Endothelial cell of umbilical vein (primary cell): ENCODE results near the gene TAAR9. TPM values are rescaled to one million over a fixed set of nuclear protein-coding genes. Genes with fewer than 3 reads are reported as not detected.

ENCODE experiments used
- BruUV-seq: library from RNA; stranded (reverse); fragments of 400-500 nt; replicated peaks from 2 replicates; lab custom pipeline; 2021; lab: Mats Ljungman, UMichigan
- CTCF ChIA-PET: fragments of 300-600, 350-600 bp; sonication (Branson Sonifier 250); formaldehyde crosslinking; loops from one replicate; lab custom pipeline; 2021; ENCODE audit warnings: antibody characterized with exemption, inconsistent platforms; lab: Charles Lee
- POLR2A ChIA-PET: fragments of 300-600, 350-600 bp; sonication (Branson Sonifier 250); formaldehyde crosslinking; loops from one replicate; lab custom pipeline; 2021; ENCODE audit warnings: antibody characterized with exemption, inconsistent platforms; lab: Charles Lee
- DNase-seq: peaks from one replicate; pipeline ENCODE4 v3.0.0-alpha.2; 2011; ENCODE audit warnings: low read depth, low spot score
- FAIRE-seq: peaks from 2 replicates; lab custom pipeline; 2011; peaks lifted over from hg19 to GRCh38; lab: Jason Lieb, UNC
- H2AFZ ChIP-seq: 2 replicates; pipeline ENCODE4 v1.6.0; 2012; ENCODE audit warnings: low read depth, low read length, control low read depth, inconsistent platforms
- H3K27ac ChIP-seq: 2 replicates; pipeline ENCODE4 v1.5.1; 2011; ENCODE audit warnings: low read depth, mild to moderate bottlenecking, control low read depth, low read length, moderate library complexity; ENCODE audit not compliant: insufficient read depth
- H3K27me3 ChIP-seq, 2 experiments: 2 replicates each; pipeline versions ENCODE4 v1.6.0 to v1.6.1; 2011; ENCODE audit warnings: low read length in 2 of 2, mixed read lengths in 1 of 2; ENCODE audit not compliant: control insufficient read depth in 2 of 2, insufficient read depth in 2 of 2
- H3K36me3 ChIP-seq, 2 experiments: 2 replicates in 1 of 2; 3 replicates in 1 of 2; pipeline ENCODE4 v1.5.1; 2011; ENCODE audit warnings: low read length in 2 of 2, mild to moderate bottlenecking in 1 of 2, moderate library complexity in 1 of 2; ENCODE audit not compliant: control insufficient read depth in 2 of 2, insufficient read depth in 2 of 2; ENCODE audit errors: extremely low read depth in 1 of 2
- H3K4me1 ChIP-seq: 3 replicates; pipeline ENCODE4 v1.5.1; 2011; ENCODE audit warnings: mild to moderate bottlenecking, low read length; ENCODE audit not compliant: control insufficient read depth, insufficient read depth; ENCODE audit errors: extremely low read depth
- H3K4me2 ChIP-seq: 2 replicates; pipeline ENCODE4 v1.6.1; 2011; ENCODE audit warnings: low read length, control low read depth, mixed read lengths; ENCODE audit not compliant: insufficient read depth
- H3K4me3 ChIP-seq, 3 experiments: fragments of 200-600 bp in 1 of 3; sonication (generic), shearing (Covaris generic) in 1 of 3; replicated peaks in 1 of 3; 2 replicates each; pipeline ENCODE4 v1.5.1; 2011 to 2016; ENCODE audit warnings: control low read depth in 3 of 3, low read length in 3 of 3, mild to moderate bottlenecking in 2 of 3, inconsistent platforms in 1 of 3, low read depth in 1 of 3, moderate library complexity in 1 of 3; ENCODE audit not compliant: insufficient read depth in 1 of 3
- H3K79me2 ChIP-seq: 2 replicates; pipeline ENCODE4 v1.6.0; 2012; ENCODE audit warnings: low read length, inconsistent platforms; ENCODE audit not compliant: control insufficient read depth, insufficient read depth
- H3K9ac ChIP-seq: replicated peaks from 2 replicates; pipeline ENCODE3; 2011; ENCODE audit warnings: low read length, control low read depth; ENCODE audit not compliant: insufficient read depth; ENCODE audit errors: extremely low read depth
- H3K9me1 ChIP-seq: replicated peaks from 3 replicates; pipeline ENCODE4 v1.6.0; 2011; ENCODE audit warnings: mild to moderate bottlenecking, low read length; ENCODE audit not compliant: control insufficient read depth, insufficient read depth; ENCODE audit errors: extremely low read depth
- H3K9me3 ChIP-seq: replicated peaks from 2 replicates; pipeline ENCODE4 v1.5.1; 2012; ENCODE audit warnings: low read length, inconsistent platforms; ENCODE audit not compliant: control insufficient read depth, insufficient read depth
- H4K20me1 ChIP-seq: replicated peaks from 2 replicates; pipeline ENCODE3; 2011; ENCODE audit warnings: mild to moderate bottlenecking, low read length; ENCODE audit not compliant: control insufficient read depth, insufficient read depth; ENCODE audit errors: extremely low read depth
- EZH2 ChIP-seq: IDR thresholded peaks from 2 replicates; pipeline ENCODE4 v1.6.1; 2012; ENCODE audit warnings: borderline replicate concordance, low read depth, mild to moderate bottlenecking, moderate library complexity, low read length, inconsistent platforms; ENCODE audit not compliant: severe bottlenecking
- FOS ChIP-seq: IDR thresholded peaks from 2 replicates; pipeline ENCODE4 v1.6.1; 2011; ENCODE audit warnings: mild to moderate bottlenecking, low read length, moderate library complexity, borderline replicate concordance; ENCODE audit not compliant: insufficient read depth
- GATA2 ChIP-seq: IDR thresholded peaks from 2 replicates; pipeline ENCODE4 v1.7.0; 2011; ENCODE audit warnings: low read depth, mild to moderate bottlenecking, moderate library complexity, mixed read lengths, low read length; ENCODE audit not compliant: insufficient read length, insufficient read depth
- JUN ChIP-seq: IDR thresholded peaks from 2 replicates; pipeline ENCODE4 v1.6.1; 2011; ENCODE audit warnings: borderline replicate concordance, low read depth; ENCODE audit not compliant: insufficient read length, insufficient read depth
- MYC ChIP-seq: IDR thresholded peaks from one replicate; pipeline ENCODE4 v1.6.1; 2011; ENCODE audit warnings: mild to moderate bottlenecking, low read depth, low read length
- POLR2A ChIP-seq: IDR thresholded peaks from 2 replicates; pipeline ENCODE4 v1.6.1; 2012; ENCODE audit warnings: low read depth, mild to moderate bottlenecking, control low read depth, low read length
- POLR2AphosphoS5 ChIP-seq: IDR thresholded peaks from 2 replicates; pipeline ENCODE4 v1.6.1; 2012; ENCODE audit warnings: low read depth, mild to moderate bottlenecking, control low read depth, low read length, moderate library complexity; ENCODE audit not compliant: insufficient read depth
- dilution Hi-C: fragments of 300-500 bp; cut with MboI; formaldehyde crosslinking; loops from one replicate; pipeline ENCODE4 v1.15.0; 2019; ENCODE audit warnings: low sequenced_read_pairs; ENCODE audit not compliant: extremely low pct_ligation_motif_present
- intact Hi-C: fragments of 100-400 bp; cut with micrococcal nuclease; formaldehyde crosslinking; loops from one replicate; pipeline ENCODE4 v1.10.0; 2022
- polyA plus RNA-seq, 4 experiments: library from polyadenylated mRNA; depleted of rRNA in 3 of 4; stranded (reverse) in 3 of 4; unstranded in 1 of 4; fragments of >200 nt; gene quantifications; 2 replicates each; pipeline versions ENCODE4 v1.2.1 to v1.2.3, GENCODE V29; 2011 to 2012; ENCODE audit warnings: missing spikeins in 1 of 4
- total RNA-seq: library from RNA; stranded (reverse); gene quantifications from 2 replicates; pipeline ENCODE4 v1.2.3, GENCODE V29; 2021

TAAR9 gene
- total and polyA plus RNA-seq, 2 donors (not counting 3 experiments of a cell fraction or from before 2014, with no cell fraction given), result not detected

GRCh38 chr6:132490478-132491204, 47.4 kb upstream of the TAAR9 start:
- Histone ChIP-seq H2AFZ (no peak overlapping the region), H3K36me3 (no peaks in the 10 kb centered on the region), H4K20me1 (peaks cover 5% of the 10 kb centered on the region), H3K4me3 (no peak overlapping the region), H3K9me3 (no peaks in the 10 kb centered on the region), H3K4me2 (peak overlapping the region; percentile 21), H3K27me3 (no peaks in the 10 kb centered on the region), H3K9me1 (no peaks in the 10 kb centered on the region), H3K27ac (peak overlapping the region; percentile 11), H3K9ac (no peak overlapping the region), H3K79me2 (peaks cover 44% of the 10 kb centered on the region), H3K4me1 (peaks cover 23% of the 10 kb centered on the region)
- TF ChIP-seq FOS, result no peak
- TF ChIP-seq POLR2AphosphoS5, result no peak
- TF ChIP-seq EZH2, result no peak
- no peak for TF ChIP-seq JUN
- no peak for TF ChIP-seq GATA2
- no peak for TF ChIP-seq POLR2A
- no peak for TF ChIP-seq MYC
- BruUV-seq, result no TSS peak
- ChIA-PET POLR2A (no interaction called here), CTCF (interaction anchor here (0.8 to 1.4 kb wide), 8 partner anchors 19 to 308 kb away, joined by 3 to 14 read pairs (median 4); partner anchors contain the start of genes SLC18B1 and STX7)
- DNase-seq, result peak; percentile 29
- no peak for FAIRE-seq
- dilution Hi-C loops, result no loop called here
- intact Hi-C loops, result loop anchor here (2.0 kb wide), 1 partner anchor 14 kb away; no protein-coding TSS in a partner anchor

DNA sequence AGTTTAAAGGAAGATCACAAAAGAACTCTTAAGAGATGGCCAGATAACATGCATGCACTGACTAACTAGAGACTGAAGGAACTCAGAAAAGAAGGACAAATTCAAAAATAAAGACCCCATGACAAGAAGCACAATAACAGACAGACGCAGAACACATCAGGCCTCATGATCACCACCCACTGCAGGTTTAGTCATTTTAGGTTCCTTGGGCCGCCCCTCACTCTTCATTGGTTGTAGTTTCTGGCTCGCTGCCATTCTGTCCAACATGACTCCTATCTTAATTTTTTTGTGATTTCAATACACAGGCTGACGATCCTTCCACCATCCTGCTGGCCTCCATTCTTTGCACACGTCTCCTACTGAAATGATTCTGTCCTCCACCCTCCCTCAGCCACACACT, 46.8 kb upstream of the TAAR9 start:
- dilution Hi-C loops, result no loop called here
- intact Hi-C loops, result loop anchor here (2.0 kb wide), 1 partner anchor 13 kb away; no protein-coding TSS in a partner anchor
- FAIRE-seq (no peak), DNase-seq (peak; percentile 67)
- H3K9ac ChIP-seq, result no peak overlapping the region
- H2AFZ ChIP-seq, result no peak overlapping the region
- peaks cover 48% of the 10 kb centered on the region for H3K79me2 ChIP-seq
- peaks cover 5% of the 10 kb centered on the region for H4K20me1 ChIP-seq
- H3K4me1 ChIP-seq, result peaks cover 23% of the 10 kb centered on the region
- H3K36me3 ChIP-seq, result no peaks in the 10 kb centered on the region
- CTCF ChIA-PET, result no interaction called here
- no peaks in the 10 kb centered on the region for H3K9me3 ChIP-seq
- TF ChIP-seq POLR2AphosphoS5, result no peak
- TF ChIP-seq GATA2, result peak; percentile 20
- no peak for TF ChIP-seq JUN
- no peak overlapping the region for H3K4me2 ChIP-seq
- H3K9me1 ChIP-seq, result no peaks in the 10 kb centered on the region
- H3K27ac ChIP-seq, result no peak overlapping the region
- POLR2A ChIA-PET, result no interaction called here
- BruUV-seq, result no TSS peak
- no peak overlapping the region for H3K4me3 ChIP-seq
- H3K27me3 ChIP-seq, result no peaks in the 10 kb centered on the region
